ENCODE measurements around the gene IMPA2.

Gene IMPA2

DNA sequence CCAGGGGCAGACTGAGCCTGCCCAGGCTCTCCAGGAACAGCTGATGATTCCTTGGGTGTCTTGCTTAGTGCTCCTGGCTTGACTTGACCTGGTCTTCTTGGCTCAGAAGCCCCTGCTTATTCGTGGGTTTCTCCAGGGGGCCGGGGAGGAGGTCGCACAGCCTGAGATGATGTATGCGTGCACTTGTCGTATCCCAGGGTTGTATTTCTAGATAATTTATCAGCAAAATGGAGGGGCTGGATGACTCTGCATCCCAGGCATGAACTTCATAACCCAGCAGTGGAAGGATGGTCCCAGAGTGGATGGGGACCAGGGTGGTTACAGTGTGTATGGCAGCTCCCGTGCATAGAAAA lies 25.2 kb downstream of the IMPA2 start (continued):
- TF ChIP-seq, protein P1, sequence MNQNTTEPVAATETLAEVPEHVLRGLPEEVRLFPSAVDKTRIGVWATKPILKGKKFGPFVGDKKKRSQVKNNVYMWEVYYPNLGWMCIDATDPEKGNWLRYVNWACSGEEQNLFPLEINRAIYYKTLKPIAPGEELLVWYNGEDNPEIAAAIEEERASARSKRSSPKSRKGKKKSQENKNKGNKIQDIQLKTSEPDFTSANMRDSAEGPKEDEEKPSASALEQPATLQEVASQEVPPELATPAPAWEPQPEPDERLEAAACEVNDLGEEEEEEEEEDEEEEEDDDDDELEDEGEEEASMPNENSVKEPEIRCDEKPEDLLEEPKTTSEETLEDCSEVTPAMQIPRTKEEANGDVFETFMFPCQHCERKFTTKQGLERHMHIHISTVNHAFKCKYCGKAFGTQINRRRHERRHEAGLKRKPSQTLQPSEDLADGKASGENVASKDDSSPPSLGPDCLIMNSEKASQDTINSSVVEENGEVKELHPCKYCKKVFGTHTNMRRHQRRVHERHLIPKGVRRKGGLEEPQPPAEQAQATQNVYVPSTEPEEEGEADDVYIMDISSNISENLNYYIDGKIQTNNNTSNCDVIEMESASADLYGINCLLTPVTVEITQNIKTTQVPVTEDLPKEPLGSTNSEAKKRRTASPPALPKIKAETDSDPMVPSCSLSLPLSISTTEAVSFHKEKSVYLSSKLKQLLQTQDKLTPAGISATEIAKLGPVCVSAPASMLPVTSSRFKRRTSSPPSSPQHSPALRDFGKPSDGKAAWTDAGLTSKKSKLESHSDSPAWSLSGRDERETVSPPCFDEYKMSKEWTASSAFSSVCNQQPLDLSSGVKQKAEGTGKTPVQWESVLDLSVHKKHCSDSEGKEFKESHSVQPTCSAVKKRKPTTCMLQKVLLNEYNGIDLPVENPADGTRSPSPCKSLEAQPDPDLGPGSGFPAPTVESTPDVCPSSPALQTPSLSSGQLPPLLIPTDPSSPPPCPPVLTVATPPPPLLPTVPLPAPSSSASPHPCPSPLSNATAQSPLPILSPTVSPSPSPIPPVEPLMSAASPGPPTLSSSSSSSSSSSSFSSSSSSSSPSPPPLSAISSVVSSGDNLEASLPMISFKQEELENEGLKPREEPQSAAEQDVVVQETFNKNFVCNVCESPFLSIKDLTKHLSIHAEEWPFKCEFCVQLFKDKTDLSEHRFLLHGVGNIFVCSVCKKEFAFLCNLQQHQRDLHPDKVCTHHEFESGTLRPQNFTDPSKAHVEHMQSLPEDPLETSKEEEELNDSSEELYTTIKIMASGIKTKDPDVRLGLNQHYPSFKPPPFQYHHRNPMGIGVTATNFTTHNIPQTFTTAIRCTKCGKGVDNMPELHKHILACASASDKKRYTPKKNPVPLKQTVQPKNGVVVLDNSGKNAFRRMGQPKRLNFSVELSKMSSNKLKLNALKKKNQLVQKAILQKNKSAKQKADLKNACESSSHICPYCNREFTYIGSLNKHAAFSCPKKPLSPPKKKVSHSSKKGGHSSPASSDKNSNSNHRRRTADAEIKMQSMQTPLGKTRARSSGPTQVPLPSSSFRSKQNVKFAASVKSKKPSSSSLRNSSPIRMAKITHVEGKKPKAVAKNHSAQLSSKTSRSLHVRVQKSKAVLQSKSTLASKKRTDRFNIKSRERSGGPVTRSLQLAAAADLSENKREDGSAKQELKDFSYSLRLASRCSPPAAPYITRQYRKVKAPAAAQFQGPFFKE (tag by site-specific recombination; IDR thresholded peaks at IDR 0.05; ENCODE audit: borderline replicate concordance), result no peak
- TF ChIP-seq MYNN (tag by site-specific recombination; IDR thresholded peaks at IDR 0.05; ENCODE audit: borderline replicate concordance) (no peak), ZNF600 (tag by site-specific recombination; IDR thresholded peaks at IDR 0.05) (no peak), ZBTB20 (tag by site-specific recombination; IDR thresholded peaks at IDR 0.05) (no peak), ZNF2 (tag by site-specific recombination; IDR thresholded peaks at IDR 0.05) (no peak), ZNF132 (tag by site-specific recombination; IDR thresholded peaks at IDR 0.05; ENCODE audit: borderline replicate concordance) (no peak), ZFHX2 (tag by site-specific recombination; conservative IDR thresholded peaks at IDR 0.05) (no peak)
- TF ChIP-seq, protein P2, sequence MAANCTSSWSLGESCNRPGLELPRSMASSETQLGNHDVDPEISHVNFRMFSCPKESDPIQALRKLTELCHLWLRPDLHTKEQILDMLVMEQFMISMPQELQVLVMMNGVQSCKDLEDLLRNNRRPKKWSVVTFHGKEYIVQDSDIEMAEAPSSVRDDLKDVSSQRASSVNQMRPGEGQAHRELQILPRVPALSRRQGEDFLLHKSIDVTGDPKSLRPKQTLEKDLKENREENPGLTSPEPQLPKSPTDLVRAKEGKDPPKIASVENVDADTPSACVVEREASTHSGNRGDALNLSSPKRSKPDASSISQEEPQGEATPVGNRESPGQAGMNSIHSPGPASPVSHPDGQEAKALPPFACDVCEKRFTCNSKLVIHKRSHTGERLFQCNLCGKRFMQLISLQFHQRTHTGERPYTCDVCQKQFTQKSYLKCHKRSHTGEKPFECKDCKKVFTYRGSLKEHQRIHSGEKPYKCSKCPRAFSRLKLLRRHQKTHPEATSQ (tag by site-specific recombination; IDR thresholded peaks at IDR 0.05), result no peak
- TF ChIP-seq, protein P3, sequence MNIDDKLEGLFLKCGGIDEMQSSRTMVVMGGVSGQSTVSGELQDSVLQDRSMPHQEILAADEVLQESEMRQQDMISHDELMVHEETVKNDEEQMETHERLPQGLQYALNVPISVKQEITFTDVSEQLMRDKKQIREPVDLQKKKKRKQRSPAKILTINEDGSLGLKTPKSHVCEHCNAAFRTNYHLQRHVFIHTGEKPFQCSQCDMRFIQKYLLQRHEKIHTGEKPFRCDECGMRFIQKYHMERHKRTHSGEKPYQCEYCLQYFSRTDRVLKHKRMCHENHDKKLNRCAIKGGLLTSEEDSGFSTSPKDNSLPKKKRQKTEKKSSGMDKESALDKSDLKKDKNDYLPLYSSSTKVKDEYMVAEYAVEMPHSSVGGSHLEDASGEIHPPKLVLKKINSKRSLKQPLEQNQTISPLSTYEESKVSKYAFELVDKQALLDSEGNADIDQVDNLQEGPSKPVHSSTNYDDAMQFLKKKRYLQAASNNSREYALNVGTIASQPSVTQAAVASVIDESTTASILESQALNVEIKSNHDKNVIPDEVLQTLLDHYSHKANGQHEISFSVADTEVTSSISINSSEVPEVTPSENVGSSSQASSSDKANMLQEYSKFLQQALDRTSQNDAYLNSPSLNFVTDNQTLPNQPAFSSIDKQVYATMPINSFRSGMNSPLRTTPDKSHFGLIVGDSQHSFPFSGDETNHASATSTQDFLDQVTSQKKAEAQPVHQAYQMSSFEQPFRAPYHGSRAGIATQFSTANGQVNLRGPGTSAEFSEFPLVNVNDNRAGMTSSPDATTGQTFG (tag by site-specific recombination; IDR thresholded peaks at IDR 0.05; ENCODE audit: borderline replicate concordance), result no peak

DNA sequence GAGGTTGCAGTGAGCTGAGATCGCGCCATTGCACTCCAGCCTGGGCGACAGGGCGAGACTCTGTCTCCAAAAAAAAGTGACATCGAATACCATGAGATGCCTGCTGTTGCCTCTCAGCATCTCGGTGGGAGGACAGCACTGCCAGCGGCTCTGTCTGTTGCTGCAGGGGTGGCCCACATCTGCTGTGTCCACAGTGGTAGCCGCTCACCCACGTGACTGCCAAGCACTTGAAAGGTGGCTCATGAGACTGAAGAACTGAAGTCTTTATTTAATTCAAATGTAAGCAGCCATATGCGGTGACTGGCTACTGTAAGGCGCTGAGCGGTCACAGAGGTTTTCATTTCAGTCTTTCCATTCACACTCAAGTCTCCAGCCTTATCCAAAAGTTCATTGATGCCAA lies 25.8 kb downstream of the IMPA2 start:
- ChIA-PET CTCF (interaction anchor here (0.6 to 1.1 kb wide), 2 partner anchors 12 to 284 kb away, joined by 3 read pairs; no protein-coding TSS in a partner anchor), POLR2A (no interaction called here)
- TF ChIP-seq ZNF140 (tag by site-specific recombination; IDR thresholded peaks at IDR 0.05) (no peak), ZNF354C (tag by site-specific recombination; IDR thresholded peaks at IDR 0.05; ENCODE audit: borderline replicate concordance, low read depth) (no peak), ZNF549 (tag by site-specific recombination; IDR thresholded peaks at IDR 0.05) (no peak), KLF9 (tag by site-specific recombination; IDR thresholded peaks at IDR 0.05; ENCODE audit: low read depth) (no peak), SP2 (tag by site-specific recombination; IDR thresholded peaks at IDR 0.05) (no peak), ZSCAN23 (tag by site-specific recombination; IDR thresholded peaks at IDR 0.05) (no peak), ZNF248 (tag by site-specific recombination; IDR thresholded peaks at IDR 0.05) (no peak), ZNF548 (tag by site-specific recombination; IDR thresholded peaks at IDR 0.05) (no peak), ZNF610 (tag by site-specific recombination; IDR thresholded peaks at IDR 0.05; ENCODE audit: borderline replicate concordance) (no peak), TRIM28 (IDR thresholded peaks at IDR 0.05; ENCODE audit: borderline replicate concordance, low read length) (no peak)
- TF ChIP-seq, protein P4, sequence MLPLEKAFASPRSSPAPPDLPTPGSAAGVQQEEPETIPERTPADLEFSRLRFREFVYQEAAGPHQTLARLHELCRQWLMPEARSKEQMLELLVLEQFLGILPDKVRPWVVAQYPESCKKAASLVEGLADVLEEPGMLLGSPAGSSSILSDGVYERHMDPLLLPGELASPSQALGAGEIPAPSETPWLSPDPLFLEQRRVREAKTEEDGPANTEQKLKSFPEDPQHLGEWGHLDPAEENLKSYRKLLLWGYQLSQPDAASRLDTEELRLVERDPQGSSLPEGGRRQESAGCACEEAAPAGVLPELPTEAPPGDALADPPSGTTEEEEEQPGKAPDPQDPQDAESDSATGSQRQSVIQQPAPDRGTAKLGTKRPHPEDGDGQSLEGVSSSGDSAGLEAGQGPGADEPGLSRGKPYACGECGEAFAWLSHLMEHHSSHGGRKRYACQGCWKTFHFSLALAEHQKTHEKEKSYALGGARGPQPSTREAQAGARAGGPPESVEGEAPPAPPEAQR (tag by site-specific recombination; IDR thresholded peaks at IDR 0.05), result no peak
- TF ChIP-seq, protein P5, sequence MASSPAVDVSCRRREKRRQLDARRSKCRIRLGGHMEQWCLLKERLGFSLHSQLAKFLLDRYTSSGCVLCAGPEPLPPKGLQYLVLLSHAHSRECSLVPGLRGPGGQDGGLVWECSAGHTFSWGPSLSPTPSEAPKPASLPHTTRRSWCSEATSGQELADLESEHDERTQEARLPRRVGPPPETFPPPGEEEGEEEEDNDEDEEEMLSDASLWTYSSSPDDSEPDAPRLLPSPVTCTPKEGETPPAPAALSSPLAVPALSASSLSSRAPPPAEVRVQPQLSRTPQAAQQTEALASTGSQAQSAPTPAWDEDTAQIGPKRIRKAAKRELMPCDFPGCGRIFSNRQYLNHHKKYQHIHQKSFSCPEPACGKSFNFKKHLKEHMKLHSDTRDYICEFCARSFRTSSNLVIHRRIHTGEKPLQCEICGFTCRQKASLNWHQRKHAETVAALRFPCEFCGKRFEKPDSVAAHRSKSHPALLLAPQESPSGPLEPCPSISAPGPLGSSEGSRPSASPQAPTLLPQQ (tag by site-specific recombination; IDR thresholded peaks at IDR 0.05), result no peak
- TF ChIP-seq, protein P3 (tag by site-specific recombination; IDR thresholded peaks at IDR 0.05; ENCODE audit: borderline replicate concordance), result no peak
- Histone ChIP-seq H3K4me3 (ENCODE audit: low read depth, low read length) (no peak overlapping the region), H3K9me3 (ENCODE audit: control insufficient read depth, insufficient read depth, low read depth, low read length) (no peaks in the 10 kb centered on the region), H3K36me3 (ENCODE audit: control insufficient read depth in 2 of 2, insufficient read depth in 1 of 2, low read length in 2 of 2) (peaks cover 0 to 4% of the 10 kb centered on the region in 2 experiments; a peak in 2 of 3 replicates), H3K4me1 (ENCODE audit: control insufficient read depth, insufficient read depth, low read length) (no peaks in the 10 kb centered on the region), H3K27ac (ENCODE audit: extremely low read depth, low read depth, low read length) (no peak overlapping the region)

Measured in HEK293 (cell line).